ENCODE data around the gene ARHGEF38.

Gene ARHGEF38

GRCh38 chr4:105662935-105663675, 110.7 kb downstream of the ARHGEF38 start:
- DNase-seq (ENCODE audit: low read depth), result no peak
- no peak for TF ChIP-seq CTCF (IDR thresholded peaks at IDR 0.05; ENCODE audit: low read depth, low read length, missing control alignments)
- H3K4me3 ChIP-seq (ENCODE audit: low read depth, low read length), result no peak overlapping the region
- in situ Hi-C loops (cut with HindIII; ENCODE audit: low sequenced_read_pairs), result no loop called here

- no peak overlapping the region for H3K4me3 ChIP-seq (ENCODE audit: low read depth, low read length)
- in situ Hi-C loops (cut with HindIII; ENCODE audit: low sequenced_read_pairs), result no loop called here
- peak; percentile 18 for DNase-seq (ENCODE audit: low read depth)
- TF ChIP-seq CTCF (IDR thresholded peaks at IDR 0.05; ENCODE audit: low read depth, low read length, missing control alignments), result peak; percentile 30
Observed at GRCh38 chr4:105666693-105667092, 114.3 kb downstream of the ARHGEF38 start.

GRCh38 chr4:105670684-105671083, 118.3 kb downstream of the ARHGEF38 start:
- in situ Hi-C loops (cut with HindIII; ENCODE audit: low sequenced_read_pairs), result no loop called here
- no peak overlapping the region for H3K4me3 ChIP-seq (ENCODE audit: low read depth, low read length)
- DNase-seq (ENCODE audit: low read depth), result no peak
- no peak for TF ChIP-seq CTCF (IDR thresholded peaks at IDR 0.05; ENCODE audit: low read depth, low read length, missing control alignments)

- H3K4me3 ChIP-seq (ENCODE audit: low read depth, low read length), result no peak overlapping the region
- in situ Hi-C loops (cut with HindIII; ENCODE audit: low sequenced_read_pairs), result no loop called here
- no peak for TF ChIP-seq CTCF (IDR thresholded peaks at IDR 0.05; ENCODE audit: low read depth, low read length, missing control alignments)
- DNase-seq (ENCODE audit: low read depth), result no peak
Observed at GRCh38 chr4:105671301-105671700, 118.9 kb downstream of the ARHGEF38 start.

- no peak for TF ChIP-seq CTCF (IDR thresholded peaks at IDR 0.05; ENCODE audit: low read depth, low read length, missing control alignments)
- no peak overlapping the region for H3K4me3 ChIP-seq (ENCODE audit: low read depth, low read length)
- in situ Hi-C loops (cut with HindIII; ENCODE audit: low sequenced_read_pairs), result no loop called here
- DNase-seq (ENCODE audit: low read depth), result no peak
Observed at GRCh38 chr4:105674011-105674410, 121.6 kb downstream of the ARHGEF38 start.

GRCh38 chr4:105677709-105678108, 125.3 kb downstream of the ARHGEF38 start:
- in situ Hi-C loops (cut with HindIII; ENCODE audit: low sequenced_read_pairs), result no loop called here
- no peak for TF ChIP-seq CTCF (IDR thresholded peaks at IDR 0.05; ENCODE audit: low read depth, low read length, missing control alignments)
- no peak for DNase-seq (ENCODE audit: low read depth)
- H3K4me3 ChIP-seq (ENCODE audit: low read depth, low read length), result no peak overlapping the region

Measured in astrocyte of the cerebellum (primary cell).